IMR-90 (cell line): ENCODE measurements around the gene HAUS3. TPM values are rescaled to one million over a fixed set of nuclear protein-coding genes. Genes with fewer than 3 reads are reported as not detected.

Experiments used
- ATAC-seq: fragments of 200-7000 bp; cut with Tn5 transposase; 2 replicates; pipeline ENCODE4 v1.9.1; 2020; ENCODE audit warnings: low read depth, mild to moderate bottlenecking, moderate library complexity
- BruUV-seq: library from RNA; stranded (reverse); fragments of 400-500 nt; replicated peaks from 2 replicates; lab custom pipeline; 2021; lab: Mats Ljungman, UMichigan
- CTCF ChIA-PET: fragments of 300-600 bp; formaldehyde crosslinking; extraction: SDS; loops from one replicate; lab custom pipeline; 2021; ENCODE audit warnings: antibody characterized with exemption; lab: Yijun Ruan, JAX
- POLR2A ChIA-PET: fragments of 300-600 bp; sonication (Branson Sonifier 250); formaldehyde crosslinking; loops from one replicate; lab custom pipeline; 2022; ENCODE audit warnings: antibody characterized with exemption; ENCODE audit not compliant: unreplicated experiment; lab: Charles Lee
- DNase-seq: peaks from one replicate; pipeline ENCODE4 v3.0.0; 2013
- H2AFZ ChIP-seq: replicated peaks from 2 replicates; pipeline ENCODE3; 2013; ENCODE audit warnings: low read length, mild to moderate bottlenecking; ENCODE audit not compliant: poor library complexity
- H2AK5ac ChIP-seq: 2 replicates; pipeline ENCODE4 v1.6.1; 2013; ENCODE audit warnings: low read depth, low read length, inconsistent platforms
- H2AK9ac ChIP-seq: replicated peaks from 2 replicates; pipeline ENCODE3; 2013; ENCODE audit warnings: mild to moderate bottlenecking, low read depth, low read length, moderate library complexity; ENCODE audit not compliant: poor library complexity
- H2BK120ac ChIP-seq: 2 replicates; pipeline ENCODE4 v1.6.1; 2013; ENCODE audit warnings: low read depth, low read length, inconsistent platforms
- H2BK15ac ChIP-seq: 3 replicates; pipeline ENCODE4 v1.6.1; 2013; ENCODE audit warnings: low read depth, low read length, inconsistent platforms
- H2BK20ac ChIP-seq: 2 replicates; pipeline ENCODE4 v1.6.1; 2013; ENCODE audit warnings: low read depth, mild to moderate bottlenecking, inconsistent platforms, low read length, moderate library complexity
- H2BK5ac ChIP-seq: 2 replicates; pipeline ENCODE4 v1.6.1; 2013; ENCODE audit warnings: mild to moderate bottlenecking, low read depth, low read length, inconsistent platforms; ENCODE audit not compliant: poor library complexity, severe bottlenecking
- H3K14ac ChIP-seq: replicated peaks from 2 replicates; pipeline ENCODE4 v1.6.1; 2013; ENCODE audit warnings: low read depth, low read length, inconsistent platforms
- H3K18ac ChIP-seq: 2 replicates; pipeline ENCODE4 v1.6.1; 2013; ENCODE audit warnings: low read depth, low read length, control low read depth
- H3K23ac ChIP-seq: 2 replicates; pipeline ENCODE4 v1.6.1; 2013; ENCODE audit warnings: low read depth, low read length, inconsistent platforms
- H3K27ac ChIP-seq: 2 replicates; pipeline ENCODE4 v1.5.1; 2013; ENCODE audit warnings: mild to moderate bottlenecking, control low read depth, low read length; ENCODE audit not compliant: insufficient read depth
- H3K27me3 ChIP-seq: 2 replicates; pipeline ENCODE4 v1.6.1; 2013; ENCODE audit warnings: low read length; ENCODE audit not compliant: control insufficient read depth, insufficient read depth
- H3K36me3 ChIP-seq: 2 replicates; pipeline ENCODE4 v1.6.1; 2013; ENCODE audit warnings: low read length, mixed read lengths; ENCODE audit not compliant: control insufficient read depth, insufficient read depth
- H3K4ac ChIP-seq: 2 replicates; pipeline ENCODE4 v1.6.1; 2013; ENCODE audit warnings: low read depth, low read length, inconsistent platforms
- H3K4me1 ChIP-seq: 2 replicates; pipeline ENCODE4 v1.6.1; 2013; ENCODE audit warnings: low read length, mixed read lengths; ENCODE audit not compliant: control insufficient read depth, insufficient read depth
- H3K4me2 ChIP-seq: 2 replicates; pipeline ENCODE4 v1.6.1; 2013; ENCODE audit warnings: low read depth, mild to moderate bottlenecking, control low read depth, low read length, moderate library complexity
- H3K4me3 ChIP-seq: 2 replicates; pipeline ENCODE4 v1.5.1; 2013; ENCODE audit warnings: low read depth, mild to moderate bottlenecking, control low read depth, low read length, moderate library complexity; ENCODE audit not compliant: insufficient read depth
- H3K56ac ChIP-seq: 2 replicates; pipeline ENCODE4 v1.6.1; 2013; ENCODE audit warnings: low read length, inconsistent platforms; ENCODE audit not compliant: insufficient read depth; ENCODE audit errors: extremely low read depth
- H3K79me1 ChIP-seq, 2 experiments: 2 replicates each; pipeline ENCODE4 v1.6.1; 2013; ENCODE audit warnings: low read length in 2 of 2, inconsistent platforms in 1 of 2, low read depth in 1 of 2
- H3K9ac ChIP-seq: 2 replicates; pipeline ENCODE4 v1.6.1; 2013; ENCODE audit warnings: low read depth, low read length, control low read depth
- H3K9me1 ChIP-seq: 2 replicates; pipeline ENCODE4 v1.6.1; 2013; ENCODE audit warnings: low read length, inconsistent platforms; ENCODE audit not compliant: insufficient read depth
- H3K9me3 ChIP-seq: 2 replicates; pipeline ENCODE4 v1.6.1; 2013; ENCODE audit warnings: low read length; ENCODE audit not compliant: control insufficient read depth, insufficient read depth
- H4K20me1 ChIP-seq: 2 replicates; pipeline ENCODE4 v1.6.1; 2013; ENCODE audit warnings: low read length, inconsistent platforms; ENCODE audit not compliant: insufficient read depth
- H4K5ac ChIP-seq: 2 replicates; pipeline ENCODE4 v1.6.1; 2013; ENCODE audit warnings: mild to moderate bottlenecking, low read depth, low read length, control low read depth
- H4K8ac ChIP-seq, 2 experiments: 2 replicates each; pipeline ENCODE4 v1.6.1; 2013; ENCODE audit warnings: low read depth in 2 of 2, low read length in 2 of 2, control low read depth in 1 of 2, inconsistent platforms in 1 of 2
- H4K91ac ChIP-seq: 2 replicates; pipeline ENCODE4 v1.6.1; 2013; ENCODE audit warnings: low read depth, low read length, inconsistent platforms; ENCODE audit not compliant: insufficient read depth
- BHLHE40 ChIP-seq: fragments of 150-350 bp; IDR thresholded peaks from 2 replicates; pipeline ENCODE4 v1.6.1; 2016; ENCODE audit warnings: mild to moderate bottlenecking, low read depth, low read length
- CTCF ChIP-seq: conservative IDR thresholded peaks from 2 replicates; pipeline ENCODE4 v1.5.1; 2012; ENCODE audit warnings: mild to moderate bottlenecking, low read depth, low read length, improper control_type of control experiment
- ELK1 ChIP-seq: fragments of 150-350 bp; IDR thresholded peaks from 2 replicates; pipeline ENCODE4 v1.6.1; 2016; ENCODE audit warnings: low read depth, mild to moderate bottlenecking, low read length, moderate library complexity, borderline replicate concordance
- MAFK ChIP-seq: IDR thresholded peaks from 2 replicates; pipeline ENCODE4 v1.6.1; 2012; ENCODE audit warnings: low read depth, low read length, improper control_type of control experiment
- MAZ ChIP-seq: IDR thresholded peaks from 2 replicates; pipeline ENCODE4 v1.6.1; 2012; ENCODE audit warnings: low read depth, mild to moderate bottlenecking, low read length, improper control_type of control experiment, moderate library complexity, borderline replicate concordance
- RFX5 ChIP-seq: IDR thresholded peaks from 2 replicates; pipeline ENCODE4 v1.8.0; 2012; ENCODE audit warnings: low read depth, mild to moderate bottlenecking, low read length, moderate library complexity
- SMC3 ChIP-seq: fragments of 150-350 bp; IDR thresholded peaks from 2 replicates; pipeline ENCODE4 v1.6.1; 2016; ENCODE audit warnings: low read depth, mild to moderate bottlenecking, antibody characterized with exemption, low read length, moderate library complexity
- WGBS, 2 experiments: methylation state at CpG; one replicate each; pipeline versions ENCODE4 v1.1.5 to v1.1.7; 2013; ENCODE audit warnings: missing lambda C conversion rate in 2 of 2; ENCODE audit not compliant: insufficient read length in 1 of 2; ENCODE audit errors: extremely low coverage in 2 of 2; 5-methylcytosine and 5-hydroxymethylcytosine counted together
- dilution Hi-C: fragments of 300-500 bp; cut with HindIII; formaldehyde crosslinking; loops from one replicate; pipeline ENCODE4 v1.14.3; 2018; ENCODE audit warnings: low sequenced_read_pairs; ENCODE audit not compliant: unreplicated experiment
- in situ Hi-C: fragments of 300-500 bp; cut with MboI; formaldehyde crosslinking; loops from 3 replicates; pipeline ENCODE4 v1.14.3; 2019; ENCODE audit warnings: low sequenced_read_pairs, inconsistent platforms, mixed read lengths
- intact Hi-C: fragments of 100-400 bp; cut with micrococcal nuclease; formaldehyde crosslinking; loops from 2 replicates; pipeline ENCODE4 v1.10.0; 2022
- polyA plus RNA-seq, 3 experiments: library from polyadenylated mRNA; depleted of rRNA; stranded (reverse); fragments of >200 nt; gene quantifications; 2 replicates each; pipeline ENCODE4 v1.2.3, GENCODE V29; 2012; ENCODE audit warnings: low replicate concordance in 1 of 3
- total RNA-seq: library from RNA; depleted of rRNA; stranded (reverse); fragments of >200 nt; gene quantifications from 2 replicates; pipeline ENCODE4 v1.2.3, GENCODE V29; 2012

The HAUS3 gene
- total and polyA plus RNA-seq, 2 of the 4 experiments (the other 2 are of a cell fraction): 4.3 to 4.8 TPM

DNA sequence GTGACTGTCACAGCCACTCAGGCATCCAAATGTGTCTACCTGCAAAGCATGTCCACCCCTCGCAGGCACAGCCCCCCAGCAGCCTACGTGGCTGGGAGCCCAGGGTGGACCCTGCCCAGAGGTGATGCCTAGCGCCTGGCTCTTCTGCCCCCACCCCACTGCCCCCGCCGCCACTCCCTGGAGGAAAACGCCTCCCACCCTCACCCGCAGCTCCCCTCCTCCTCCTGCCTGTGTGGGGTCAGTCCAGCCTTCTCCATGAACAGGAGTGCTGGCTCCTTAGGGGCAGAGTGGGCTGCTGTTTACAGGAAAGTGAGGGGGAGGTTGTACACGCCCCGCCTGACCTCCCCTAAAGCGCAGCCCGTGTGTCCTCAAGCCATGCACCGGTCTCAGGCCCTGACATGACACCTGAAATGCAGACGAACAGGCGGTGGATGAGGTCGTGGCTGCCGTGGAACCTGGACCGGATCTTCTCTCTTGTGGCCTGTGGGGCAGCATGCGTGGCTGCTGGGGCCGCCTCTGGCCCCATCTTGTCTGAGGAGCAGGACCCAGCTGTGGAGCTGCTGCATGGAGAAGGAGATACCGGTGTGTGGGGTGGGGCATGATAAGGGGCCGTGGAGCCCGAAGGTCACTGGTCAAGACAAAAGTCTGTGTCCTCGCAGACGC is 31.9 kb upstream of the HAUS3 start:
- Histone ChIP-seq H4K5ac (no peak overlapping the region), H3K18ac (no peak overlapping the region), H4K91ac (no peak overlapping the region), H2AK9ac (no peak overlapping the region), H3K27me3 (peaks cover 2% of the 10 kb centered on the region; the same call in 1 of the 2 replicates), H2BK20ac (no peak overlapping the region), H2AK5ac (no peak overlapping the region), H2BK15ac (no peak overlapping the region), H3K27ac (no peak overlapping the region), H3K4me1 (no peaks in the 10 kb centered on the region; the same call in 1 of the 2 replicates), H2AFZ (no peak overlapping the region), H3K4me2 (no peak overlapping the region), H2BK120ac (no peak overlapping the region), H3K23ac (no peak overlapping the region), H3K56ac (no peak overlapping the region), H3K9me3 (no peaks in the 10 kb centered on the region), H3K14ac (no peak overlapping the region), H4K20me1 (no peaks in the 10 kb centered on the region), H3K4ac (no peak overlapping the region), H3K79me1 (no peaks in the 10 kb centered on the region), H2BK5ac (no peak overlapping the region), H3K9ac (no peak overlapping the region), H3K36me3 (no peaks in the 10 kb centered on the region), H4K8ac (no peak overlapping the region), H3K9me1 (no peaks in the 10 kb centered on the region), H3K4me3 (no peak overlapping the region)
- ChIA-PET POLR2A (no interaction called here), CTCF (no interaction called here)
- in situ Hi-C loops: no loop called here
- TF ChIP-seq CTCF (no peak), ELK1 (no peak), MAFK (no peak), BHLHE40 (no peak), SMC3 (no peak), RFX5 (no peak), MAZ (no peak)
- dilution Hi-C loops: no loop called here
- DNase-seq (no peak), ATAC-seq (no peak)
- 69% methylated on average over 9 of the region's 24 CpGs; no CpG with 5 or more reads in 1 of the 2 experiments for WGBS, 2 experiments
- BruUV-seq: no TSS peak
- intact Hi-C loops: no loop called here
